Measurements from ENCODE around the gene SNCA. TPM values are rescaled to one million over a fixed set of nuclear protein-coding genes. Genes with fewer than 3 reads are reported as not detected.

Gene SNCA
- total RNA-seq, 2 donors from 2014 or later: 0.45 to 26.1 TPM

DNA sequence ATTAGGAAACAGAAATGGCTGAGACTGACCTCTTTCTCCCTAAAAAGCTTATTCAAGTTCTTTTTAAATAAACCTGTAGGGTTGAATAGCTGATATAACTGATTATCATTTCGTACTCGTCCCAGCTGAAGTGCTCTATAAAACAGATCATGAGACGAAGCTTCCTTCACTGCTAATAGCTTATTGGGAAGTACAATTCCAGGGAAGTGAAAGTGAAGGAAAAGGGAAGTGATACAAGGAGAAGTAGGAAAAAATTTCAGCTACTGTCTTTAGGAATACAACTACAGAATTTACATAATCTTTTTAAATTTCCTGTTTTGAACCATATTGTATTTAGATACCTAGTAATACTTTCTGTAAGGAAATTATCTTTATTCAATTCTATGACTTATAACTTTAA, 103.0 kb downstream of the SNCA start:
- H3K27me3 Mint-ChIP-seq: no peaks in the 10 kb centered on the region
- H3K36me3 Mint-ChIP-seq (ENCODE audit: low read depth): no peaks in the 10 kb centered on the region
- H3K9me3 ChIP-seq (ENCODE audit: control insufficient read depth, low read length, poor library complexity, severe bottlenecking): no peaks in the 10 kb centered on the region
- H3K4me3 Mint-ChIP-seq: no peak overlapping the region
- DNase-seq (no peak), ATAC-seq (no peak)
- H3K27ac Mint-ChIP-seq: no peak overlapping the region
- H3K4me1 Mint-ChIP-seq: no peaks in the 10 kb centered on the region

GRCh38 chr4:89727238-89727637, 109.7 kb downstream of the SNCA start:
- no peak for ATAC-seq
- no peaks in the 10 kb centered on the region for H3K9me3 ChIP-seq (ENCODE audit: control insufficient read depth, low read length, poor library complexity, severe bottlenecking)
- DNase-seq: no peak
- Mint-ChIP-seq H3K27me3 (peaks cover 7% of the 10 kb centered on the region), H3K4me1 (no peaks in the 10 kb centered on the region), H3K27ac (no peak overlapping the region), H3K4me3 (no peak overlapping the region), H3K36me3 (ENCODE audit: low read depth) (no peaks in the 10 kb centered on the region)

GRCh38 chr4:89725268-89725667, 111.7 kb downstream of the SNCA start:
- no peaks in the 10 kb centered on the region for H3K4me1 Mint-ChIP-seq

GRCh38 chr4:89724716-89725115, 112.2 kb downstream of the SNCA start:
- no peaks in the 10 kb centered on the region for H3K9me3 ChIP-seq (ENCODE audit: control insufficient read depth, low read length, poor library complexity, severe bottlenecking)
- Mint-ChIP-seq H3K27me3 (peaks cover 9% of the 10 kb centered on the region), H3K27ac (no peak overlapping the region), H3K4me1 (no peaks in the 10 kb centered on the region), H3K4me3 (no peak overlapping the region), H3K36me3 (ENCODE audit: low read depth) (no peaks in the 10 kb centered on the region)
- no peak for DNase-seq
- ATAC-seq: no peak

More at GRCh38 chr4:89725268-89725667, 111.7 kb downstream of the SNCA start:
- no peaks in the 10 kb centered on the region for H3K36me3 Mint-ChIP-seq (ENCODE audit: low read depth)
- peaks cover 7% of the 10 kb centered on the region for H3K27me3 Mint-ChIP-seq
- no peak overlapping the region for H3K4me3 Mint-ChIP-seq
- ATAC-seq (no peak), DNase-seq (no peak)
- no peak overlapping the region for H3K27ac Mint-ChIP-seq
- no peaks in the 10 kb centered on the region for H3K9me3 ChIP-seq (ENCODE audit: control insufficient read depth, low read length, poor library complexity, severe bottlenecking)

DNA sequence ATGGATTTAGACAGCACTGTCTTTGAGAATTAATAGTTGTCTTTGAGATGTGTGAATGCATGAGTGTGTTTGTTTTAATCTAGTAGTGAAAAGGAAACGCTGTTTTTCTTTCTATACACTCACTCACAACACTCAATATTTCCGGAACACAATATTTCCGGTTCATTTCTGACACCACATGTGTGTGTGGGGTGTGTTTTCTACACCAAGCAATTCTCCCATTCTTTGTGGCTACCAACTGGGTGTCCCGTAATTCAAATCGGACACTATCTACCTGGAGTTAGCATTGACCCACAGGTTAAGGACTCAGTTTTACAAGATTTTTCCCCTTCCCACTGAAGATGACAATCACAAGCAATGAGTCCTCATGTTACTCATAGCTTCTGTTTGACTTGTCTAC, 113.9 kb downstream of the SNCA start:
- ATAC-seq: no peak
- no peaks in the 10 kb centered on the region for H3K4me1 Mint-ChIP-seq
- no peak overlapping the region for H3K27ac Mint-ChIP-seq

DNA sequence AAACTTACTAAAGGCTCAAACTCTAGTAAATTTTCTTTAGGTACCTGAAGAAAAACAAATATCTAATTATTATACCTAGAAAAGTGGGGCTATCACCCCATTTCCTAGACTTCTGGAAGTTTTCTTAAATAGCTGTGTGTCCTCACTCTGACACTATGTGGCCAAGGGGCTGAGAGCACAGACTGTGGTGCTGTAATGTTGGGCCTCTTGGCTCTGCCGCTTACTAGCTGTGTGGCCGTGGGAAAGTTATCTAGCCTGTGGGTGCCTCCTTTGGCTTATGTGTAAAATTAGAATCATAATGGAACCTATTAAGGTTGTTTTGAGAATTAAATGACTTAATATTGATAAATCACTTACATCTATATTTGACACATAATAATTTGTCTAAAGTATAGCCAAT, 114.4 kb downstream of the SNCA start:
- H3K27ac Mint-ChIP-seq: no peak overlapping the region
- ATAC-seq (no peak), DNase-seq (no peak)
- H3K36me3 Mint-ChIP-seq (ENCODE audit: low read depth): no peaks in the 10 kb centered on the region
- H3K27me3 Mint-ChIP-seq: peaks cover 14% of the 10 kb centered on the region
- H3K4me3 Mint-ChIP-seq: no peak overlapping the region
- H3K9me3 ChIP-seq (ENCODE audit: control insufficient read depth, low read length, poor library complexity, severe bottlenecking): no peaks in the 10 kb centered on the region
- no peaks in the 10 kb centered on the region for H3K4me1 Mint-ChIP-seq

More for the DNA sequence above, 113.9 kb downstream of the SNCA start:
- Mint-ChIP-seq H3K4me3 (no peak overlapping the region), H3K36me3 (ENCODE audit: low read depth) (no peaks in the 10 kb centered on the region), H3K27me3 (peaks cover 14% of the 10 kb centered on the region)
- DNase-seq: no peak
- no peaks in the 10 kb centered on the region for H3K9me3 ChIP-seq (ENCODE audit: control insufficient read depth, low read length, poor library complexity, severe bottlenecking)

DNA sequence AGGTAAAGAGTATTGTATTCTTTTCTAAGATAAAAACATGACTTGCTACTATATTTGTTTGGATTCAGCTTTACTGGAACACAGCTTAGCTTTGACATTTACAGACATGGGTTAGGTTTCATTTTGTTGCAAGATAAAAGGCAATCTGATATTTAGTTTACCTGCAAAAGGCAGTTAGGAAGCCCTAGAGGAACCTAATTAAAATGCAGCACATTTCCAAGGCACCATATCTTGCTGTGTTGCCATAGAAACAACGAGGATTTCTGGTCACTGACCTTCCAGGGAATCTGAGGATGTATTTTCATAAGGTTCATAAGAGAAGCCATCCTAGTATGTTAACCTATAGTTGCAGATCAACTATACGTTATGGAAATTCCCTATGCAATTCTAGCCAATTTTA, 116.0 kb downstream of the SNCA start:
- Mint-ChIP-seq H3K4me3 (no peak overlapping the region), H3K27ac (no peak overlapping the region), H3K36me3 (ENCODE audit: low read depth) (no peaks in the 10 kb centered on the region), H3K27me3 (peaks cover 14% of the 10 kb centered on the region), H3K4me1 (no peaks in the 10 kb centered on the region)
- no peak for ATAC-seq
- DNase-seq: no peak
- H3K9me3 ChIP-seq (ENCODE audit: control insufficient read depth, low read length, poor library complexity, severe bottlenecking): no peaks in the 10 kb centered on the region

DNA sequence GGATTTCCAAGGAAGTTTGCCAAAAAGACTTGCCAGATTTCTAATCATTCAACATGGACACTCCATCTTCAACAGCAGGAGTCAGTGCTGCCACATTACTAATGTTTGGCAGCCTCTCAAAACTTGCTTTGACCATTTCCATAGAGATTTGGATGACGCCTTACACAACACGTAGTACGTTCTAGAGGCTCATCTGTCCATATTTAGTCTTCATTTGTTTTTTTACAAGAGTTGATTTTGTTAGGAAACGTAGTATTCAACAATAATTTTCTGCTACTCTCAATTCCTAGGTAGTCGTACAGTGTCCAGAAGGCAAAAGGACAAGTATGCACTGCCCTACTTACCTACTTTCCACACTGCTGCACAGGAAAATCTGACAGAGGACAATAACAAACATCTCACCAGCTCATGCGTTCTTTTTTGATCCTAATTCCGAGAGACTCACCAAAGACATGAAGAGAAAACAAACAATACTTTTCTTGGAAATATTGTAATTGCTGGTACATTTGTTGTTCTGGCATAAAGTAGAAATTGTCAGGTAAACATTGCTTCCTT, 117.3 kb downstream of the SNCA start:
- ATAC-seq: no peak
- Mint-ChIP-seq H3K4me3 (no peak overlapping the region), H3K36me3 (ENCODE audit: low read depth) (no peaks in the 10 kb centered on the region), H3K4me1 (no peaks in the 10 kb centered on the region), H3K27me3 (peaks cover 14% of the 10 kb centered on the region), H3K27ac (no peak overlapping the region)
- no peaks in the 10 kb centered on the region for H3K9me3 ChIP-seq (ENCODE audit: control insufficient read depth, low read length, poor library complexity, severe bottlenecking)
- no peak for DNase-seq

GRCh38 chr4:89716893-89717292, 120.1 kb downstream of the SNCA start:
- ATAC-seq: no peak
- H3K27me3 Mint-ChIP-seq: peaks cover 7% of the 10 kb centered on the region
- no peaks in the 10 kb centered on the region for H3K4me1 Mint-ChIP-seq
- H3K4me3 Mint-ChIP-seq: no peak overlapping the region
- H3K36me3 Mint-ChIP-seq (ENCODE audit: low read depth): no peaks in the 10 kb centered on the region
- H3K9me3 ChIP-seq (ENCODE audit: control insufficient read depth, low read length, poor library complexity, severe bottlenecking): no peaks in the 10 kb centered on the region
- DNase-seq: no peak
- H3K27ac Mint-ChIP-seq: no peak overlapping the region

GRCh38 chr4:89715631-89716030, 121.3 kb downstream of the SNCA start:
- ATAC-seq (no peak), DNase-seq (no peak)
- no peak overlapping the region for H3K4me3 Mint-ChIP-seq
- H3K9me3 ChIP-seq (ENCODE audit: control insufficient read depth, low read length, poor library complexity, severe bottlenecking): no peaks in the 10 kb centered on the region
- no peaks in the 10 kb centered on the region for H3K4me1 Mint-ChIP-seq
- no peak overlapping the region for H3K27ac Mint-ChIP-seq
- no peaks in the 10 kb centered on the region for H3K36me3 Mint-ChIP-seq (ENCODE audit: low read depth)
- peaks cover 7% of the 10 kb centered on the region for H3K27me3 Mint-ChIP-seq

- Mint-ChIP-seq H3K4me1 (no peaks in the 10 kb centered on the region), H3K27ac (no peak overlapping the region), H3K4me3 (no peak overlapping the region), H3K36me3 (ENCODE audit: low read depth) (no peaks in the 10 kb centered on the region), H3K27me3 (peaks cover 7% of the 10 kb centered on the region)
- ATAC-seq: no peak
- no peak for DNase-seq
- H3K9me3 ChIP-seq (ENCODE audit: control insufficient read depth, low read length, poor library complexity, severe bottlenecking): no peaks in the 10 kb centered on the region
Observed at GRCh38 chr4:89712827-89713226, 124.1 kb downstream of the SNCA start.

DNA sequence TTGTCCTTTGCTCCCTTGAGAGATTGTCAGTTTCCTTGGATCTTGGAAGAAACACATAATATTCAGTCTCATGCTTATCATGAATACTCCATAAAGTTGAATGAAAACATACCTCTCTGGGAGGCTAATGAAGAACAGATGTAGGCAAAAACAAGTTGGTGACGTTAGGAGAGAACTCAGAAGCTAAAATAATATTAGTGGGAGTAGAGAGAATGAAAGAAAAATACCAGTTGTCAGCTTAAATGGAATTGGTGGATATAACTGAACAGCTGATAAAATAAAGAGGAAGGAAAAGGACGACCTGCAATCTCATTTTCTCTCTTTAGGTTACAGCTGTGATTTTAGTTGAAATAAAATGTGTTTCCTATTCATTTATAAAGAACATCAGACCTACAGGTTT, 124.8 kb downstream of the SNCA start:
- DNase-seq (no peak), ATAC-seq (no peak)
- peaks cover 12% of the 10 kb centered on the region for H3K27me3 Mint-ChIP-seq
- no peaks in the 10 kb centered on the region for H3K4me1 Mint-ChIP-seq
- H3K27ac Mint-ChIP-seq: no peak overlapping the region
- no peaks in the 10 kb centered on the region for H3K9me3 ChIP-seq (ENCODE audit: control insufficient read depth, low read length, poor library complexity, severe bottlenecking)
- no peaks in the 10 kb centered on the region for H3K36me3 Mint-ChIP-seq (ENCODE audit: low read depth)
- no peak overlapping the region for H3K4me3 Mint-ChIP-seq

DNA sequence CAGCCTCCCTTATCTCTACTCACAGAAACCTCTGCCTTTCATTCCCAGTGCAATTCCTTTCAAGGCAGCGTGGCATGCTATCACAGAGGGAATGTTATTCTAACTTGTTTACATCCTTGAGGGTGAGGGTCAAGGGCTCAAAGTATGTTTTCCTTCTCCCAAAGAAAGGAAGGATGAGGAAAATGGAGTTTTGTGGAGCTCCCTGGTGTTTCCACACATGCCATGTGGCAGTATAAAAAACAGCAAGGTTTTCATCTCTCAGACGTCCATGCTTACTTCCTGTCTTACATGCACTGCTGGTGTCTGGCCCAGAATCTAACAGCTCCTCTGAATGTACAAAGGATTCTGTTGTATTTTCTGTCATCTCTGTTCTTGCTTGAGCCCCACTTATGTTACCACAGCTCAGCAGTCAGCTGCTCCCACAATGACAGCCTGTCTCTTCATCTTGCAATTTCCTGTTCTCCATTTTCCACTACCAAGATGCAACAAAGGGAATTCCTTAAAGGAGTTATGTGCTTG, 128.0 kb downstream of the SNCA start:
- H3K4me3 Mint-ChIP-seq: no peak overlapping the region
- no peak overlapping the region for H3K27ac Mint-ChIP-seq
- ATAC-seq: no peak
- H3K36me3 Mint-ChIP-seq (ENCODE audit: low read depth): no peaks in the 10 kb centered on the region
- H3K9me3 ChIP-seq (ENCODE audit: control insufficient read depth, low read length, poor library complexity, severe bottlenecking): no peaks in the 10 kb centered on the region
- DNase-seq: no peak
- peaks cover 23% of the 10 kb centered on the region for H3K27me3 Mint-ChIP-seq
- H3K4me1 Mint-ChIP-seq: no peaks in the 10 kb centered on the region

DNA sequence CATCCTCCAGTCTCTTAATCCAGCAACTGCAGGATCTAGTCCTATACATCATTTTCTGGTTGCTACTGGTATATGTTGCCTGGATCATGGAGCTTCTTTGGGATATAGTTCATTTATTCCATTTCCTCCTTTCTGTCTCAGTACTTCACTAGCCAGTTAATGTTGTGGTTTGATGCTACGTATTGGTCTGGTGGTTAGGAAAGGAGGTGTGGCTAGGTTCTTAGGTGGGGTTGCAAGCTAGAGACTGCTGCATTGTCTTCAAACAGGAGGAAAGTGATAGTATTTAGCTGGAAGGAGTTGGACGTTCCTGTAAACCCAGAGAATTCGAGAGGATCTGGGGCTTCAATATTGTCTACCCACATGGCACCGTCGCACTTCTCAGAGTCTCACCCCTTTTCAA, 129.5 kb downstream of the SNCA start:
- Mint-ChIP-seq H3K4me3 (no peak overlapping the region), H3K4me1 (no peaks in the 10 kb centered on the region), H3K36me3 (ENCODE audit: low read depth) (no peaks in the 10 kb centered on the region), H3K27me3 (peaks cover 23% of the 10 kb centered on the region), H3K27ac (no peak overlapping the region)
- no peak for ATAC-seq
- no peaks in the 10 kb centered on the region for H3K9me3 ChIP-seq (ENCODE audit: control insufficient read depth, low read length, poor library complexity, severe bottlenecking)
- DNase-seq: no peak

Data from T-helper 17 cell (primary cell).